Adipocyte (in vitro differentiated cells): Measurements from ENCODE around the gene CCDC74A.
"Not testable (repeated sequence)": the region's sequence is repeated elsewhere in the genome, so short reads cannot be mapped to it uniquely, and the experiment has no call there.

Source experiments
- DNase-seq: peaks from one replicate; pipeline ENCODE4 v3.0.0-alpha.2; 2015; ENCODE audit warnings: low read depth
- H3K27me3 ChIP-seq: replicated peaks from 2 replicates; pipeline ENCODE4 v1.7.0; 2013; ENCODE audit warnings: mild to moderate bottlenecking, low read length, moderate library complexity; ENCODE audit not compliant: control insufficient read depth, insufficient read depth
- H3K36me3 ChIP-seq: 2 replicates; pipeline ENCODE4 v1.7.0; 2013; ENCODE audit warnings: low read length, mild to moderate bottlenecking, moderate library complexity; ENCODE audit not compliant: control insufficient read depth, insufficient read depth, severe bottlenecking
- H3K4me1 ChIP-seq: 2 replicates; pipeline ENCODE4 v1.7.0; 2013; ENCODE audit warnings: mild to moderate bottlenecking, low read length, moderate library complexity; ENCODE audit not compliant: control insufficient read depth, insufficient read depth
- H3K4me3 ChIP-seq: 2 replicates; pipeline ENCODE4 v1.7.0; 2013; ENCODE audit warnings: mild to moderate bottlenecking, low read length, moderate library complexity
- H3K9ac ChIP-seq: 2 replicates; pipeline ENCODE4 v1.7.0; 2013; ENCODE audit warnings: mild to moderate bottlenecking, low read length, moderate library complexity
- H3K9me3 ChIP-seq: 2 replicates; pipeline ENCODE4 v1.7.0; 2013; ENCODE audit warnings: mild to moderate bottlenecking, low read length, moderate library complexity; ENCODE audit not compliant: control insufficient read depth

CCDC74A gene

GRCh38 chr2:131511291-131511968, 16.3 kb upstream of the CCDC74A start:
- peaks cover 30% of the 10 kb centered on the region for H3K36me3 ChIP-seq
- DNase-seq, H3K4me1 ChIP-seq, H3K4me3 ChIP-seq, H3K9me3 ChIP-seq, H3K9ac ChIP-seq, H3K27me3 ChIP-seq: not testable (repeated sequence)

- not testable (repeated sequence) for H3K4me3 ChIP-seq, H3K9me3 ChIP-seq, H3K9ac ChIP-seq, DNase-seq, H3K4me1 ChIP-seq, H3K27me3 ChIP-seq
- peaks cover 22% of the 10 kb centered on the region for H3K36me3 ChIP-seq
These were observed 15.5 kb upstream of the CCDC74A start for GRCh38 chr2:131511969-131512870.

GRCh38 chr2:131514408-131515166, 13.1 kb upstream of the CCDC74A start:
- H3K4me1 ChIP-seq, H3K4me3 ChIP-seq, H3K9me3 ChIP-seq, DNase-seq, H3K9ac ChIP-seq, H3K27me3 ChIP-seq: not testable (repeated sequence)
- peaks cover 14% of the 10 kb centered on the region for H3K36me3 ChIP-seq

- DNase-seq, H3K4me1 ChIP-seq, H3K27me3 ChIP-seq, H3K9me3 ChIP-seq, H3K9ac ChIP-seq, H3K4me3 ChIP-seq: not testable (repeated sequence)
- peaks cover 11% of the 10 kb centered on the region for H3K36me3 ChIP-seq
These were observed 12.5 kb upstream of the CCDC74A start for GRCh38 chr2:131515235-131515634.

GRCh38 chr2:131516011-131516410, 11.7 kb upstream of the CCDC74A start:
- Histone ChIP-seq H3K9me3 (no peaks in the 10 kb centered on the region), H3K4me1 (no peaks in the 10 kb centered on the region), H3K27me3 (no peaks in the 10 kb centered on the region), H3K4me3 (no peak overlapping the region), H3K9ac (no peak overlapping the region), H3K36me3 (peaks cover 11% of the 10 kb centered on the region)
- DNase-seq, result no peak

- H3K9ac ChIP-seq, H3K4me1 ChIP-seq, DNase-seq, H3K9me3 ChIP-seq, H3K4me3 ChIP-seq, H3K27me3 ChIP-seq: not testable (repeated sequence)
- peaks cover 11% of the 10 kb centered on the region for H3K36me3 ChIP-seq
These were observed 11.1 kb upstream of the CCDC74A start for GRCh38 chr2:131516621-131517020.

GRCh38 chr2:131517106-131517831, 10.4 kb upstream of the CCDC74A start:
- Histone ChIP-seq H3K27me3 (no peaks in the 10 kb centered on the region), H3K4me1 (no peaks in the 10 kb centered on the region), H3K4me3 (no peak overlapping the region), H3K36me3 (peaks cover 11% of the 10 kb centered on the region), H3K9me3 (no peaks in the 10 kb centered on the region), H3K9ac (no peak overlapping the region)
- no peak for DNase-seq

- not testable (repeated sequence) for H3K9me3 ChIP-seq, DNase-seq, H3K4me1 ChIP-seq, H3K4me3 ChIP-seq, H3K27me3 ChIP-seq, H3K9ac ChIP-seq
- H3K36me3 ChIP-seq, result peaks cover 11% of the 10 kb centered on the region
These were observed 9.8 kb upstream of the CCDC74A start for GRCh38 chr2:131517856-131518255.

- not testable (repeated sequence) for DNase-seq, H3K4me3 ChIP-seq, H3K9me3 ChIP-seq, H3K4me1 ChIP-seq, H3K27me3 ChIP-seq, H3K9ac ChIP-seq
- peaks cover 11% of the 10 kb centered on the region for H3K36me3 ChIP-seq
These were observed 9.2 kb upstream of the CCDC74A start for GRCh38 chr2:131518531-131518930.

GRCh38 chr2:131519466-131519865, 8.2 kb upstream of the CCDC74A start:
- no peak overlapping the region for H3K4me3 ChIP-seq
- H3K27me3 ChIP-seq, result no peaks in the 10 kb centered on the region
- H3K4me1 ChIP-seq, result no peaks in the 10 kb centered on the region
- no peak overlapping the region for H3K9ac ChIP-seq
- no peaks in the 10 kb centered on the region for H3K9me3 ChIP-seq
- H3K36me3 ChIP-seq, result peaks cover 7% of the 10 kb centered on the region
- DNase-seq, result no peak
